ENCODE measurements around the gene XIAP. TPM values are rescaled to one million over a fixed set of nuclear protein-coding genes. Genes with fewer than 3 reads are reported as not detected.

XIAP gene
- total and polyA plus RNA-seq, 8 donors, result 36.6 to 59.5 (median 42.6) TPM

DNA sequence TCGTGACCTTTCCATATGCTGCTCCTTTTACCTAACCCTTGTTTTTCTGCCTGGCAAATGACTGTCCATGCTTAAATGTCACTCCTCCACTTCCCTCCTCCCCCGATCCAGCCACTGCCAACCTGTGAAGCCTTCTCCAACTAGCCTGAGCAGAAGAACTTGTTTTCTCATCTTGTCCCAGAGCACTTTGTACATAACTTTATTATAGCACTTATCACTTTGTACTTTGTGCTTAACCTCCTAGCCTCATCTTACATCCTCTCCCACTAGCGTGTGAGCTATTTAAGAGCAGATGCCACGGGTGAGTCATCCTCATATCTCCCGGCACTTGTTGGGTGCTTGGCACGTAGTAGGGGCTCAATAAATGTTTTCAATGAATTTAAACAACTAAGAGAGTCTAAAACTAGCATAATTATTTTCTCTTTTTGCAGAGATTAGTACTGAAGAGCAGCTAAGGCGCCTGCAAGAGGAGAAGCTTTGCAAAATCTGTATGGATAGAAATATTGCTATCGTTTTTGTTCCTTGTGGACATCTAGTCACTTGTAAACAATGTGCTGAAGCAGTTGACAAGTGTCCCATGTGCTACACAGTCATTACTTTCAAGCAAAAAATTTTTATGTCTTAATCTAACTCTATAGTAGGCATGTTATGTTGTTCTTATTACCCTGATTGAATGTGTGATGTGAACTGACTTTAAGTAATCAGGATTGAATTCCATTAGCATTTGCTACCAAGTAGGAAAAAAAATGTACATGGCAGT is 46.9 kb downstream of the XIAP start:
- intact Hi-C loops (cut with DNase I), result no loop called here
- peak; percentile 51 for ATAC-seq

DNA sequence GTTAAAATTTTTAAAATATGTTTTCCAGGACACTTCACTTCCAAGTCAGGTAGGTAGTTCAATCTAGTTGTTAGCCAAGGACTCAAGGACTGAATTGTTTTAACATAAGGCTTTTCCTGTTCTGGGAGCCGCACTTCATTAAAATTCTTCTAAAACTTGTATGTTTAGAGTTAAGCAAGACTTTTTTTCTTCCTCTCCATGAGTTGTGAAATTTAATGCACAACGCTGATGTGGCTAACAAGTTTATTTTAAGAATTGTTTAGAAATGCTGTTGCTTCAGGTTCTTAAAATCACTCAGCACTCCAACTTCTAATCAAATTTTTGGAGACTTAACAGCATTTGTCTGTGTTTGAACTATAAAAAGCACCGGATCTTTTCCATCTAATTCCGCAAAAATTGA is 49.7 kb downstream of the XIAP start:
- ATAC-seq (peak; percentile 63), DNase-seq (peak in 2 of 4 donors; percentile 14 to 44)
- intact Hi-C loops (cut with DNase I), result no loop called here
- Histone ChIP-seq H3K9me3 (no peaks in the 10 kb centered on the region), H3K4me1 (no peaks in the 10 kb centered on the region), H3K27ac (peak overlapping the region; percentile 33 to 59), H3K4me3 (no peak overlapping the region), H3K36me3 (peaks cover 0 to 13% of the 10 kb centered on the region in 2 donors), H3K27me3 (no peaks in the 10 kb centered on the region)
- no peak for TF ChIP-seq CTCF (IDR thresholded peaks at IDR 0.05)

More for the DNA sequence above, 46.9 kb downstream of the XIAP start:
- Histone ChIP-seq H3K9me3 (no peaks in the 10 kb centered on the region), H3K27ac (no peak overlapping the region), H3K27me3 (no peaks in the 10 kb centered on the region), H3K4me1 (no peaks in the 10 kb centered on the region), H3K36me3 (peaks cover 0 to 34% of the 10 kb centered on the region in 2 donors), H3K4me3 (no peak overlapping the region)
- DNase-seq, result no peak
- no peak for TF ChIP-seq CTCF (IDR thresholded peaks at IDR 0.05)

- intact Hi-C loops (cut with DNase I), result no loop called here
- DNase-seq (no peak), ATAC-seq (no peak)
- H3K4me1 ChIP-seq, result no peaks in the 10 kb centered on the region
- H3K4me3 ChIP-seq, result no peak overlapping the region
- H3K27me3 ChIP-seq, result no peaks in the 10 kb centered on the region
- H3K9me3 ChIP-seq, result no peaks in the 10 kb centered on the region
- no peak for TF ChIP-seq CTCF (IDR thresholded peaks at IDR 0.05)
- no peaks in the 10 kb centered on the region for H3K36me3 ChIP-seq
- no peak overlapping the region for H3K27ac ChIP-seq
These were observed 57.2 kb downstream of the XIAP start for GRCh38 chrX:123917069-123917468.

DNA sequence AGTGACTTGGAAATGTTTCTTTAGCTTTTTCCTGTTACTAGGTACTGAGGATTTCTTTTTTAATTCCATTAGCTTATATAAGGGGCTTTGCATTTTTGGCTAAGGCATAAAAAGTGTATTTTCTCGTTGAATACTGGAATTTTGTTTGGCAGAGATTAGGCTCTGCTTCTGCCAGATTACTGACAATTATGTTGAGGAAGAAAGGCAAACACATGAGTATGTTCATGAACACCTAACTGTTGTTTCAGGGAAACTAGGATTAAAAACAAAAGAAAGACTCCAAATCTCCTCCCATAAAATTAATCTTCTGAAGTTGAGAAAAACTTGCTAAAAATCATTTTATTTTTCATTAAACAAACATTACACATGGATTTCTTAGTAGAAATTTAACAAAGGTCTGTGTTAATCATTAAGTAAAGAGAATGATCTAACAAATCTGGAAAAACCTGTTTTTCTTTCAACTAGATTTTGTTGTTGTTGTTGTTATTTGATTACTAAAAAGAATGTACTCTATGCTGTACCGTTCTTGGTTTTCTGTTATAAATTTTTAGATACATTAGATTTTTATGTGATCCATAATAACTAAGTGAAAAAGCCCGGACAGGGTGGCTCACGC is 58.4 kb downstream of the XIAP start:
- no peaks in the 10 kb centered on the region for H3K36me3 ChIP-seq
- DNase-seq (no peak), ATAC-seq (no peak)
- no peak overlapping the region for H3K4me3 ChIP-seq
- H3K9me3 ChIP-seq, result no peaks in the 10 kb centered on the region
- H3K4me1 ChIP-seq, result no peaks in the 10 kb centered on the region
- H3K27me3 ChIP-seq, result no peaks in the 10 kb centered on the region
- no peak overlapping the region for H3K27ac ChIP-seq
- no peak for TF ChIP-seq CTCF (IDR thresholded peaks at IDR 0.05)
- intact Hi-C loops (cut with DNase I), result no loop called here

GRCh38 chrX:123920105-123920785 is 60.4 kb downstream of the XIAP start:
- H3K27ac ChIP-seq, result no peak overlapping the region
- no peaks in the 10 kb centered on the region for H3K4me1 ChIP-seq
- H3K9me3 ChIP-seq, result no peaks in the 10 kb centered on the region
- H3K27me3 ChIP-seq, result no peaks in the 10 kb centered on the region
- intact Hi-C loops (cut with DNase I), result no loop called here
- H3K4me3 ChIP-seq, result no peak overlapping the region
- H3K36me3 ChIP-seq, result no peaks in the 10 kb centered on the region
- no peak for TF ChIP-seq CTCF (IDR thresholded peaks at IDR 0.05)
- ATAC-seq (no peak), DNase-seq (no peak)

Data from left lung (tissue), 10 donors.